HCT116 (cell line): ENCODE measurements around the gene CMTM2. TPM values are rescaled to one million over a fixed set of nuclear protein-coding genes. Genes with fewer than 3 reads are reported as not detected.
"Not testable (repeated sequence)": the region's sequence is repeated elsewhere in the genome, so short reads cannot be mapped to it uniquely, and the experiment has no call there.

Experiments used
- ATAC-seq: fragments of 200-7000 bp; cut with Tn5 transposase; 2 replicates; pipeline ENCODE4 v1.9.1; 2020; ENCODE audit warnings: mild to moderate bottlenecking, moderate library complexity
- BruUV-seq: library from RNA; stranded (reverse); fragments of 400-500 nt; replicated peaks from 2 replicates; lab custom pipeline; 2021; lab: Mats Ljungman, UMichigan
- CTCF ChIA-PET: fragments of 300-600 bp; sonication (Branson Sonifier 250); formaldehyde crosslinking; loops from one replicate; lab custom pipeline; 2021; ENCODE audit warnings: antibody characterized with exemption; lab: Charles Lee
- POLR2A ChIA-PET: fragments of 300-600, 350-600 bp; sonication (Branson Sonifier 250); formaldehyde crosslinking; loops from one replicate; lab custom pipeline; 2021; ENCODE audit warnings: antibody characterized with exemption; lab: Charles Lee
- RAD21 ChIA-PET, 2 experiments: fragments of 300-600 bp; sonication (Branson Sonifier 250); formaldehyde crosslinking; loops; one replicate each; lab custom pipeline; 2023; ENCODE audit warnings: low total read pairs in 2 of 2; ENCODE audit not compliant: uncharacterized antibody in 2 of 2, unreplicated experiment in 2 of 2, low non-redundant PET in 1 of 2; lab: Charles Lee
- DNase-seq: peaks from one replicate; pipeline ENCODE4 v3.0.0-alpha.2; 2010; ENCODE audit warnings: low read depth, low spot score
- H2AFZ ChIP-seq: fragments of 200-600 bp; shearing (Covaris generic), sonication (generic); 2 replicates; pipeline ENCODE4 v1.6.1; 2017; ENCODE audit warnings: low read depth, mixed run types, mixed read lengths, antibody characterized with exemption, low read length; ENCODE audit not compliant: poor library complexity, severe bottlenecking
- H3K27ac ChIP-seq: 2 replicates; pipeline ENCODE4 v1.5.1; 2012; ENCODE audit warnings: low read depth, low read length
- H3K27me3 ChIP-seq: fragments of 200-600 bp; sonication (generic); 2 replicates; pipeline ENCODE4 v1.6.1; 2016; ENCODE audit warnings: mixed run types, low read length, mixed read lengths; ENCODE audit not compliant: insufficient read depth
- H3K36me3 ChIP-seq, 2 experiments: fragments of 200-500 bp in 1 of 2; fragments of 200-600 bp in 1 of 2; sonication (Bioruptor generic) in 1 of 2; sonication (generic) in 1 of 2; 2 replicates each; pipeline versions ENCODE4 v1.5.1 to v1.6.1; 2014 to 2016; ENCODE audit warnings: low read length in 2 of 2, inconsistent platforms in 1 of 2, mixed read lengths in 1 of 2, mixed run types in 1 of 2; ENCODE audit not compliant: insufficient read depth in 2 of 2, control insufficient read depth in 1 of 2
- H3K4me1 ChIP-seq, 2 experiments: fragments of 200-600 bp in 1 of 2; sonication (generic) in 1 of 2; 2 replicates each; pipeline versions ENCODE4 v1.5.1 to v1.6.1; 2012 to 2017; ENCODE audit warnings: low read length in 2 of 2, inconsistent platforms in 1 of 2, mild to moderate bottlenecking in 1 of 2, mixed read lengths in 1 of 2, mixed run types in 1 of 2, moderate library complexity in 1 of 2; ENCODE audit not compliant: insufficient read depth in 2 of 2, control insufficient read depth in 1 of 2
- H3K4me2 ChIP-seq: fragments of 200-600 bp; sonication (generic); 2 replicates; pipeline ENCODE4 v1.6.1; 2017; ENCODE audit warnings: mixed run types, low read length, mixed read lengths
- H3K4me3 ChIP-seq, 2 experiments: fragments of 200-600 bp in 1 of 2; sonication (generic) in 1 of 2; replicated peaks in 1 of 2; 2 replicates each; pipeline ENCODE4 v1.5.1; 2011 to 2016; ENCODE audit warnings: low read length in 2 of 2, control low read depth in 1 of 2, low read depth in 1 of 2, mild to moderate bottlenecking in 1 of 2, mixed read lengths in 1 of 2, mixed run types in 1 of 2
- H3K79me2 ChIP-seq: fragments of 200-600 bp; sonication (generic); 2 replicates; pipeline ENCODE4 v1.6.1; 2017; ENCODE audit warnings: mild to moderate bottlenecking, mixed run types, low read length, moderate library complexity, mixed read lengths; ENCODE audit not compliant: insufficient read depth
- H3K9ac ChIP-seq: fragments of 200-600 bp; sonication (generic); 2 replicates; pipeline ENCODE4 v1.6.1; 2016; ENCODE audit warnings: low read length, mixed read lengths
- H3K9me2 ChIP-seq: fragments of 200-600 bp; sonication (generic), shearing (Covaris generic); 2 replicates; pipeline ENCODE4 v1.6.1; 2017; ENCODE audit warnings: mixed run types, mild to moderate bottlenecking, moderate library complexity; ENCODE audit not compliant: insufficient read depth
- H3K9me3 ChIP-seq, 2 experiments: fragments of 200-500 bp in 1 of 2; fragments of 200-600 bp in 1 of 2; sonication (Bioruptor generic) in 1 of 2; sonication (generic) in 1 of 2; 2 replicates each; pipeline ENCODE4 v1.6.1; 2014 to 2017; ENCODE audit warnings: low read length in 2 of 2, mixed read lengths in 2 of 2, inconsistent platforms in 1 of 2, low read depth in 1 of 2, mild to moderate bottlenecking in 1 of 2, mixed run types in 1 of 2, moderate library complexity in 1 of 2; ENCODE audit not compliant: control insufficient read depth in 1 of 2, insufficient read depth in 1 of 2
- H4K20me1 ChIP-seq: fragments of 200-600 bp; sonication (generic), shearing (Covaris generic); 2 replicates; pipeline ENCODE4 v1.6.1; 2017; ENCODE audit warnings: mixed run types, mild to moderate bottlenecking, moderate library complexity; ENCODE audit not compliant: insufficient read depth
- CTCF ChIP-seq, 3 experiments: fragments of 200-600 bp in 1 of 3; sonication (generic) in 1 of 3; IDR thresholded peaks in 2 of 3; conservative IDR thresholded peaks in 1 of 3; 2 replicates each; pipeline ENCODE4 v1.5.1; 2012 to 2017; ENCODE audit warnings: low read depth in 2 of 3, low read length in 2 of 3, antibody characterized with exemption in 1 of 3, borderline replicate concordance in 1 of 3, control low read depth in 1 of 3, mild to moderate bottlenecking in 1 of 3, mixed read lengths in 1 of 3, mixed run types in 1 of 3, moderate library complexity in 1 of 3; ENCODE audit not compliant: insufficient read depth in 1 of 3
- EZH2phosphoT487 ChIP-seq: fragments of 200-600 bp; IDR thresholded peaks from 2 replicates; pipeline ENCODE4 v1.6.1; 2018; ENCODE audit warnings: antibody characterized with exemption, borderline replicate concordance
- JUND ChIP-seq: IDR thresholded peaks from 2 replicates; pipeline ENCODE4 v1.6.1; 2012
- SP1 ChIP-seq: IDR thresholded peaks from 2 replicates; pipeline ENCODE4 v1.6.1; 2012; ENCODE audit warnings: low read depth
- ZBTB33 ChIP-seq: IDR thresholded peaks from 2 replicates; pipeline ENCODE4 v1.6.1; 2011; ENCODE audit warnings: mild to moderate bottlenecking, low read length, moderate library complexity; ENCODE audit not compliant: insufficient replicate concordance; ENCODE audit errors: extremely low read depth
- ZFX ChIP-seq: fragments of 450-650 bp; IDR thresholded peaks from 2 replicates; pipeline ENCODE4 v1.6.1; 2017
- intact Hi-C: fragments of 100-400 bp; cut with micrococcal nuclease; formaldehyde crosslinking; loops from 2 replicates; pipeline ENCODE4 v1.10.0; 2022
- total RNA-seq: library from RNA; stranded (reverse); gene quantifications from one replicate; pipeline ENCODE4 v1.2.1, GENCODE V29; 2021; ENCODE audit not compliant: unreplicated experiment

Gene CMTM2
- total RNA-seq, 1 experiment from 2014 or later: 0.42 TPM

GRCh38 chr16:66610111-66610820, 31.0 kb downstream of the CMTM2 start:
- Histone ChIP-seq H2AFZ (no peak overlapping the region), H3K27me3 (no peaks in the 10 kb centered on the region), H3K36me3 (peaks cover 18 to 23% of the 10 kb centered on the region in 2 experiments; a peak in 3 of 4 replicates), H3K4me2 (no peak overlapping the region), H3K4me3 (no peak overlapping the region), H3K79me2 (peaks cover 8% of the 10 kb centered on the region; the same call in 1 of the 2 replicates), H3K9me2 (no peaks in the 10 kb centered on the region), H3K4me1 (peaks cover 17 to 30% of the 10 kb centered on the region in 2 experiments), H4K20me1 (0 out of 2 replicates have a peak, but pooled peaks cover 4% of the 10 kb centered on the region), H3K27ac (no peak overlapping the region), H3K9ac (no peak overlapping the region), H3K9me3 (no peaks in the 10 kb centered on the region)
- intact Hi-C loops: no loop called here
- BruUV-seq: no TSS peak
- POLR2A ChIA-PET: no interaction called here
- CTCF ChIA-PET: interaction anchor here (3.2 kb wide), 1 partner anchor 9 kb away, joined by 41 read pairs; no protein-coding TSS in a partner anchor
- TF ChIP-seq ZFX (no peak), ZBTB33 (no peak), CTCF (IDR thresholded peaks at IDR 0.05 in 2 of 3, conservative IDR thresholded peaks at IDR 0.05 in 1 of 3; ENCODE audit: borderline replicate concordance in 1 of 3, insufficient read depth in 1 of 3, low read depth in 2 of 3, low read length in 2 of 3) (no peak), SP1 (no peak), JUND (no peak), EZH2phosphoT487 (no peak)
- no peak for DNase-seq
- RAD21 ChIA-PET: no interaction called here
- no peak for ATAC-seq

GRCh38 chr16:66611911-66612310, 32.6 kb downstream of the CMTM2 start:
- H3K9ac ChIP-seq, H2AFZ ChIP-seq, intact Hi-C loops, POLR2A ChIA-PET, ATAC-seq, H3K4me2 ChIP-seq, RAD21 ChIA-PET, H4K20me1 ChIP-seq, H3K4me3 ChIP-seq, CTCF ChIA-PET, H3K27ac ChIP-seq, H3K9me2 ChIP-seq, H3K27me3 ChIP-seq, H3K9me3 ChIP-seq, BruUV-seq, DNase-seq, H3K79me2 ChIP-seq: not testable (repeated sequence)
- peaks cover 18 to 23% of the 10 kb centered on the region in 2 experiments; a peak in 3 of 4 replicates for H3K36me3 ChIP-seq
- H3K4me1 ChIP-seq: peaks cover 9 to 17% of the 10 kb centered on the region in 2 experiments
